GM12891 (cell line): Measurements from ENCODE around the gene AGPS.

Experiments
- DNase-seq: peaks from one replicate; pipeline ENCODE4 v3.0.0; 2011; ENCODE audit warnings: low spot score; ENCODE audit not compliant: insufficient read length
- FAIRE-seq: peaks from 2 replicates; lab custom pipeline; 2011; peaks lifted over from hg19 to GRCh38; lab: Jason Lieb, UNC
- PAX5 ChIP-seq: IDR thresholded peaks from 2 replicates; pipeline ENCODE4 v1.6.1; 2011; ENCODE audit warnings: low read length, moderate library complexity, mild to moderate bottlenecking; ENCODE audit not compliant: insufficient read depth, severe bottlenecking
- POLR2A ChIP-seq: IDR thresholded peaks from 2 replicates; pipeline ENCODE4 v1.6.1; 2011; ENCODE audit warnings: low read depth, low read length, control low read depth
- POLR2AphosphoS5 ChIP-seq: IDR thresholded peaks from 2 replicates; pipeline ENCODE4 v1.6.1; 2011; ENCODE audit warnings: low read depth, low read length, control low read depth
- POU2F2 ChIP-seq: IDR thresholded peaks from 2 replicates; pipeline ENCODE4 v1.6.1; 2011; ENCODE audit warnings: low read depth, mild to moderate bottlenecking, control low read depth, low read length, moderate library complexity
- SPI1 ChIP-seq: IDR thresholded peaks from 2 replicates; pipeline ENCODE4 v1.6.1; 2011; ENCODE audit warnings: low read depth, low read length, control low read depth
- TAF1 ChIP-seq: IDR thresholded peaks from 2 replicates; pipeline ENCODE4 v1.6.1; 2011; ENCODE audit warnings: low read depth, low read length, control low read depth

AGPS gene

DNA sequence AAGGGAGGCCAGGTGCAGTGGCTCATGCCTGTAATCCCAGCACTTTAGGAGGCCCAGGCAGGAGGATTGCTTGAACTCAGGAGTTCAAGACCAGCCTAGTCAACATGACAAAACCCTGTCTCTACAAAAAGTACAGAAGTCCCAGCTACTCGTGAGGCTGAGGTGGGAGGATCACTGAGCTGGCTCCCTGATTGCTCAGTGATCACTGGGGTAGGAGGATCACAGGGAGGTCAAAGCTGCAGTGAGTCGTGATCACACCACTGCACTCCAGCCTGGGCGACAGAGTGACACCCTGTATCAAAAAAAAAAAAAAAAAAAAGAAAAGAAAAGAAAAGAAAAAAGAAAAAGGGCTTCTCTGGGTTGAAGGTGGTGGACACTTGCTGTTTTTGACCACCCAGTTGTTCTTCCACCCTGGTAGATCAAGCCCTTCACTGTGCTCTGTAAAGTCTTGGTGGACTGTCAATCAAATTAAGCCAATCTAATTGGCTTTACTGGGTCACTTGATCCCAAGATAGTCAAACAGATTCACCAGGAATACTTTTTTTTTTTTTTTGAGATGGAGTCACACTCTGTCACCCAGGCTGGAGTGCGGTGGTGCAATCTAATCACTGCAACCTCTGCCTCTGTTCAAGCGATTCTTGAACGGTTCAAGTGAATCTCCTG is 191.6 kb downstream of the AGPS start:
- TF ChIP-seq TAF1 (no peak), PAX5 (no peak), POLR2A (no peak), SPI1 (no peak), POU2F2 (no peak), POLR2AphosphoS5 (no peak)
- no peak for DNase-seq
- FAIRE-seq: no peak

DNA sequence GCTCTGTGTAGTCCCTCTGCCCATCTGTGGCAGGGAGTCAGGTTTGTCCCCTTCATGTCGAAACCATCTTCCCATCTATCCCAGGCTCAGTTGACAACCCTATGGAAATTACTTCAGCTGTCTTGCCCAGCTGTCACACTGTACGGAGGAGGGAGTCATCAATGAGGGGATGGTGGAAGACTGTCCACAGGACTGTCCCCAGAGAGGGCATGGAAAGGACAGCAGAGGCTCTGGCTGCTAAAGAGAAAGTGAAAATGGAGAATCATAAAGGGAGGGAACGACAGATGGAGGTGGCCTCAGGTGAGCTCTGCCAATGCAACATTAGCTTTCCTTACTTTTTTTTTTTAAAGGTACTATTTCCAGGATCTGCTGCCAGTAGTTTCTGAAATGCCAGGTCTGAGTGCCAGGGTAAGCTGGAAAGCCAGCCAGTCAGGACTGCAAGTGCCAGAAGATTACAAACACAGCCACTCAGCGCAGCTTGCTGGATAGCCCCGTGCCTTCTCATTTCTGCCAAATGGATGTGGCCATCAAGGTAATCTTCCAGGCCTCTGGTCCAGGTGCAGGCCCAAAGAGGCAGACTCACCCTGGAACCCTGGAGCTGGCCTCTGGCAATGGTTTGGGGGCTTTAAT is 192.8 kb downstream of the AGPS start:
- DNase-seq: no peak
- TF ChIP-seq POLR2A: no peak
- no peak for TF ChIP-seq PAX5
- TF ChIP-seq POLR2AphosphoS5: no peak
- no peak for TF ChIP-seq POU2F2
- TF ChIP-seq SPI1: no peak
- no peak for TF ChIP-seq TAF1
- FAIRE-seq: no peak

DNA sequence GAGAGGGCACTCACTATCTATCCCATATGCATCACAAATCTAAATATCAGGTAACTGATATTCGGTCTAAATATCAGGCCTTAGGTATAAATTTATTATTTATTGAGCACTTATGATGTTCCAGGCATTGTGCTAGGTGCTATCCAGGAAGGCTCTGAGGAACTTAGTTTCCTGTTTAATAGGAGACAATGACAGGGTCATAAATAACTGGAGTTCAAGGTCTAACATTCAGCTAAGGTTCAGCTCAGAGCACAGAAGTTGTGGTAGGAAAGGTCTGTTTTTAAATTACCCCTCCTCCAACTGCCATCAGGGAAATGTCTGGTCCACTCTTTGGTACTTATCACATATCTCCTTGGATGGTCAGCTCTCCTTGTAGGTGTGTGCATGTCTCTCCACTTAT is 193.6 kb downstream of the AGPS start:
- no peak for TF ChIP-seq SPI1
- TF ChIP-seq POLR2AphosphoS5: no peak
- no peak for TF ChIP-seq POLR2A
- no peak for TF ChIP-seq TAF1
- no peak for TF ChIP-seq PAX5
- TF ChIP-seq POU2F2: no peak
- DNase-seq (no peak), FAIRE-seq (no peak)

DNA sequence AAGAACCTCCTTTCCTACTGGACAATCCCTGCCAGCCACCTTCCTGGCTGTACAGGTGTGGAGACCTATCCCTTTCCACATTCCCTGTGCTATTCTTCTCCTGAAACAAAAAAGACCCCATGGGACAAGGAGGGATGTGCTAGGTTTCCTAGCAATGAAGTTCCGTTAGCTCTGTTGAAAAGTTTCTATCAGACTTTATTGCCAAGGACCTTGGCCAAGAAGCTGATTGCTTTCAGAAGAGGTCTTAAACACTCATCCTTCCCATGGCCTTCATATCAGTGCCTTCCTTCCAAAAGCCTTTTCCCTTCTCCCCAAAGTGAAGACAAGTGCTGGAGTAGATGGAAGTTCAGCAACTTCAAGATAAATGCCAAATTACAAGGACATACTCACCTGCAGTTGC is 194.8 kb downstream of the AGPS start:
- DNase-seq: no peak
- FAIRE-seq: no peak
- no peak for TF ChIP-seq POLR2A

DNA sequence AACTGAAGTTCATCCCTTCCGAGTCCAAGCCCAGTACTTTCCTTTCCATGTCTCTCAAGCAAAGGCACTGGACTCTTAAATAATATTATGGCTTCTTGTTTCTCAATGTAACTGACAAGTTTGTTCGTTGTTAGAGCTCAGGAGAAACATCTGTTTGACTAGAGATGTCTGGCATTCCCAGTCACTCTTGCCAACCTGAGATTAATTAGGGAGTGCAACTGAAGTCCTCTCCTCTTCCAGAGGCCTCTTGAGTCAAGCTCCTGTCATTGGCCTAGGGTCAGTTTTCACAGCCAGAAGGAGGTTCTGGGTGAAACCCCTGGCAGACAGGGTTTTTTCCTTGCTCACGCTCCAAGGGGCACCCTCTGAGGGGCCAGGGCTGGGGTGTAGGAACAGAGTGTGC is 196.1 kb downstream of the AGPS start:
- TF ChIP-seq POLR2AphosphoS5: no peak
- no peak for TF ChIP-seq POLR2A
- TF ChIP-seq POU2F2: no peak
- TF ChIP-seq PAX5: no peak
- no peak for TF ChIP-seq TAF1
- TF ChIP-seq SPI1: no peak
- no peak for DNase-seq
- no peak for FAIRE-seq

DNA sequence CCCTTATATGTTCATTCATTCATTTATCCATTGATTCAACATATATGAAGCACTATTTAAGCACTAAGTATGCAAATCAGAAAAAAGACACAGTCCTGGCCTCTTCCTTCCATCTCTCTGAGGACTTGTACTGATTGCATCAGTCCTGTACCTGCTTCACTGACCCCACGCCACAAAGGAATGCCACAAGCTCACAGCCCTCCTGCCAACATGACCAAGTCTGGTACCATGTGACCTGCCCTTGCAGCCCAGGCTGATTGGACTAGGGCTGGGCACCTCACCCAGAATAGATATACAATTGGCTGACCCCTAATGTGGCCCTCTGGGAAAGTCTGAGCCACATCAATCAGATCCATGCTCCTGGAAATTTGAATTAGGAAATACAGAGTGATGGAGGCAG is 196.6 kb downstream of the AGPS start:
- DNase-seq: no peak
- FAIRE-seq: no peak
- TF ChIP-seq POU2F2 (no peak), POLR2A (no peak), SPI1 (no peak), TAF1 (no peak), POLR2AphosphoS5 (no peak), PAX5 (no peak)

DNA sequence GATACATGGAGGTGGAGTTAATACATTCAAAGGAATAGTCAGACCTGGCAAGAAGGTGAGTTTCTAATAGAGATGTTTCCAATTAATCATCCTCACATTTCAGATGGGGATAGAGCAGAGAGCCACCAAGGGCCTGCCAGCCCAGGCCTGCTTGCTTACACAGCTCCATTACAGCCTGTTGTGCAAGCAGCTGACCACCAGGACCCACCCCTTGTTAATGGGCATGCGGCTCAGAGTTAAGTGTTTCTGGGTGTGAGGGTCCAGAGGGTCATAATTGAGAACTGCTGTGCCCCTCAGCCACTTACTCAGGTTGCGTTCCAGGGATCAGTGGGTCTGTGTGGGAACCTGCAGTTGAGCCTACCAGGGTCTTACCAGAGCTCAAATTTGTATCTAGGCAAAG is 199.8 kb downstream of the AGPS start:
- no peak for TF ChIP-seq TAF1
- FAIRE-seq (no peak), DNase-seq (no peak)

DNA sequence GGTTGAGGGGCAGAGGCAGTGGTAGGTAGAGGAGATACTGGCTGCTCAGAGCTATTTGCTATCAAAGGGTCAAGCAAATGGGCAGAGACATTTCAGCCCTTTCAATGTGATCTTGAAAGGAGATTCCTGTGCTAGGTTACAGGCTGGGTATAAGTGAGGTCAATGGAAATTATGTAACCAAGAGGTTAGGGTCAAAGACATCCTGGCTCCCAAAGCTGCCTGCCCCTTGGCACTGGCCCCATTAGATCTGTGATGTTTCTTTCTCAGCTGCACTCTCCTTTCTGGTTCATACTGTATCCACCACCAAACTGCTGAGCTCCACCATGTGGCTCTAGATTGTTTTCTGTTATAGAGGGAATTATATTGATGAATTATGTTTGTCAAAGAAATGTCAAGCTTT is 200.4 kb downstream of the AGPS start:
- FAIRE-seq (no peak), DNase-seq (no peak)
- TF ChIP-seq POU2F2 (no peak), SPI1 (no peak), TAF1 (no peak), PAX5 (no peak), POLR2A (no peak), POLR2AphosphoS5 (no peak)

DNA sequence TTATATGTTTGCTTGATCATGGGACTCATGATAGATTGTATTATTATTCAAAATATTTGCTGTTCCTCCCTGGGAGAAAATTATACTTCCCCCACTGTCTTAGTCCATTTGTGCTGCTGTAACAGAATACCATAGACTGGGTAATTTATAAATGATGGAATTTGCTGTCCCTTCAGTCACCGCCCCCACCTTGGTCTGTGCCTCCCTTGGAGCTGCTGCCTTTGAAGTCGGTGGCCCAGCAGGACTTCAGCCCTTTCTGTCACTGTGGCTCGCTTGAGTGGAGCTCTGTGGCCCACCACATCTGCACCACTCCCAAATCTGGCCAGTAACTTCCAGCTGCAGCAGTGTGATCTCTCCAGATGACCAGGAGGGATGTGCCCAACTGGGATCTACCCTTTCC is 200.8 kb downstream of the AGPS start:
- DNase-seq: no peak
- no peak for FAIRE-seq
- no peak for TF ChIP-seq POLR2A
- no peak for TF ChIP-seq TAF1
- TF ChIP-seq POU2F2: no peak
- no peak for TF ChIP-seq PAX5
- no peak for TF ChIP-seq POLR2AphosphoS5
- no peak for TF ChIP-seq SPI1
